Activated T-helper 1 cell treated with anti-CD3 and anti-CD28 coated beads, Interleukin-12 subunit alpha, Interleukin-12 subunit beta, Interleukin-2, Interleukin-4 antibody, amounts not matched to agents 30 ng/mL and 10 ng/mL and 1 ng/mL, durations not matched to agents 14 hours and 24 hours and 36 hours (primary cell): ENCODE measurements around the gene TNP2. TPM values are rescaled to one million over a fixed set of nuclear protein-coding genes. Genes with fewer than 3 reads are reported as not detected.

Source experiments
- DNase-seq: peaks from one replicate; pipeline ENCODE4 v3.0.0; 2021; ENCODE audit warnings: low spot score
- H3K27ac Mint-ChIP-seq: one replicate; pipeline ENCODE4 v1.8.0; 2021; ENCODE audit warnings: mild to moderate bottlenecking, mixed read lengths
- H3K27me3 Mint-ChIP-seq: one replicate; pipeline ENCODE4 v1.8.0; 2022; ENCODE audit warnings: mild to moderate bottlenecking, moderate library complexity, mixed read lengths; ENCODE audit not compliant: insufficient read depth
- H3K36me3 Mint-ChIP-seq: one replicate; pipeline ENCODE4 v1.8.0; 2021; ENCODE audit warnings: low read depth, mixed read lengths
- H3K4me1 Mint-ChIP-seq: one replicate; pipeline ENCODE4 v1.8.0; 2021; ENCODE audit warnings: low read depth, mixed read lengths
- H3K4me3 Mint-ChIP-seq: one replicate; pipeline ENCODE4 v1.8.0; 2021; ENCODE audit warnings: mild to moderate bottlenecking, moderate library complexity, mixed read lengths
- H3K9me3 Mint-ChIP-seq: one replicate; pipeline ENCODE4 v1.8.0; 2021; ENCODE audit warnings: mixed read lengths
- intact Hi-C: fragments of 100-400 bp; cut with micrococcal nuclease; formaldehyde crosslinking; loops from one replicate; pipeline ENCODE4 v1.15.1; 2024
- total RNA-seq: library from RNA; stranded (reverse); gene quantifications from 2 replicates; pipeline ENCODE4 v1.2.3, GENCODE V29; 2022

Gene TNP2
- total RNA-seq, 1 donor from 2014 or later, result not detected

GRCh38 chr16:11242658-11243057 is 26.5 kb downstream of the TNP2 start:
- no peaks in the 10 kb centered on the region for H3K9me3 Mint-ChIP-seq
- no peaks in the 10 kb centered on the region for H3K27me3 Mint-ChIP-seq
- H3K27ac Mint-ChIP-seq, result no peak overlapping the region
- intact Hi-C loops, result no loop called here
- DNase-seq, result no peak
- H3K4me1 Mint-ChIP-seq, result peaks cover 33% of the 10 kb centered on the region
- peaks cover 3% of the 10 kb centered on the region for H3K36me3 Mint-ChIP-seq
- H3K4me3 Mint-ChIP-seq, result no peak overlapping the region

GRCh38 chr16:11241480-11242204 is 27.5 kb downstream of the TNP2 start:
- no peaks in the 10 kb centered on the region for H3K9me3 Mint-ChIP-seq

GRCh38 chr16:11240636-11241473 is 28.3 kb downstream of the TNP2 start:
- Mint-ChIP-seq H3K4me1 (peaks cover 37% of the 10 kb centered on the region), H3K4me3 (peak overlapping the region; percentile 2), H3K27me3 (no peaks in the 10 kb centered on the region), H3K36me3 (peaks cover 2% of the 10 kb centered on the region), H3K27ac (peak overlapping the region; percentile 70), H3K9me3 (no peaks in the 10 kb centered on the region)
- intact Hi-C loops, result no loop called here
- DNase-seq, result no peak

More at GRCh38 chr16:11241480-11242204, 27.5 kb downstream of the TNP2 start:
- H3K36me3 Mint-ChIP-seq, result peaks cover 2% of the 10 kb centered on the region
- no peaks in the 10 kb centered on the region for H3K27me3 Mint-ChIP-seq
- DNase-seq, result no peak
- no peak overlapping the region for H3K27ac Mint-ChIP-seq
- intact Hi-C loops, result no loop called here
- no peak overlapping the region for H3K4me3 Mint-ChIP-seq
- H3K4me1 Mint-ChIP-seq, result peaks cover 37% of the 10 kb centered on the region

GRCh38 chr16:11239644-11240632 is 29.2 kb downstream of the TNP2 start:
- DNase-seq, result no peak
- Mint-ChIP-seq H3K9me3 (no peaks in the 10 kb centered on the region), H3K27ac (peak overlapping the region; percentile 70), H3K27me3 (no peaks in the 10 kb centered on the region), H3K4me1 (peaks cover 37% of the 10 kb centered on the region), H3K4me3 (peak overlapping the region; percentile 2), H3K36me3 (peaks cover 2% of the 10 kb centered on the region)
- intact Hi-C loops, result no loop called here

- intact Hi-C loops, result no loop called here
- H3K27ac Mint-ChIP-seq, result peak overlapping the region; percentile 32
- no peaks in the 10 kb centered on the region for H3K9me3 Mint-ChIP-seq
- H3K4me1 Mint-ChIP-seq, result peaks cover 48% of the 10 kb centered on the region
- no peak overlapping the region for H3K4me3 Mint-ChIP-seq
- no peaks in the 10 kb centered on the region for H3K27me3 Mint-ChIP-seq
- peaks cover 2% of the 10 kb centered on the region for H3K36me3 Mint-ChIP-seq
- no peak for DNase-seq
Observed at GRCh38 chr16:11238272-11239202, 30.6 kb downstream of the TNP2 start.

GRCh38 chr16:11236461-11237254 is 32.5 kb downstream of the TNP2 start:
- Mint-ChIP-seq H3K4me1 (peaks cover 62% of the 10 kb centered on the region), H3K36me3 (peaks cover 2% of the 10 kb centered on the region), H3K27ac (peak overlapping the region; percentile 49), H3K9me3 (no peaks in the 10 kb centered on the region), H3K27me3 (no peaks in the 10 kb centered on the region), H3K4me3 (no peak overlapping the region)
- intact Hi-C loops, result no loop called here
- DNase-seq, result no peak

- H3K4me3 Mint-ChIP-seq, result no peak overlapping the region
- no peaks in the 10 kb centered on the region for H3K27me3 Mint-ChIP-seq
- H3K36me3 Mint-ChIP-seq, result peaks cover 2% of the 10 kb centered on the region
- DNase-seq, result no peak
- intact Hi-C loops, result no loop called here
- H3K27ac Mint-ChIP-seq, result peak overlapping the region; percentile 56
- H3K9me3 Mint-ChIP-seq, result no peaks in the 10 kb centered on the region
- H3K4me1 Mint-ChIP-seq, result peaks cover 72% of the 10 kb centered on the region
Observed at GRCh38 chr16:11235703-11235991, 33.5 kb downstream of the TNP2 start.

GRCh38 chr16:11234884-11235702 is 34.0 kb downstream of the TNP2 start:
- peaks cover 77% of the 10 kb centered on the region for H3K4me1 Mint-ChIP-seq
- intact Hi-C loops, result loop anchor here (1.0 to 5.0 kb wide), 4 partner anchors 119 to 347 kb away; no protein-coding TSS in a partner anchor
- peaks cover 2% of the 10 kb centered on the region for H3K36me3 Mint-ChIP-seq
- H3K27me3 Mint-ChIP-seq, result no peaks in the 10 kb centered on the region
- H3K27ac Mint-ChIP-seq, result peak overlapping the region; percentile 56
- no peaks in the 10 kb centered on the region for H3K9me3 Mint-ChIP-seq
- DNase-seq, result no peak
- H3K4me3 Mint-ChIP-seq, result peak overlapping the region; percentile 0

GRCh38 chr16:11233727-11234376 is 35.3 kb downstream of the TNP2 start:
- H3K9me3 Mint-ChIP-seq, result no peaks in the 10 kb centered on the region
- intact Hi-C loops, result loop anchor here (1.0 to 5.0 kb wide), 9 partner anchors 9 to 348 kb away; no protein-coding TSS in a partner anchor
- H3K27ac Mint-ChIP-seq, result peak overlapping the region; percentile 95
- H3K27me3 Mint-ChIP-seq, result no peaks in the 10 kb centered on the region
- H3K4me3 Mint-ChIP-seq, result peak overlapping the region; percentile 59
- H3K4me1 Mint-ChIP-seq, result peaks cover 90% of the 10 kb centered on the region
- H3K36me3 Mint-ChIP-seq, result peaks cover 2% of the 10 kb centered on the region
- DNase-seq, result peak; percentile 69
